HEK293 (cell line): ENCODE measurements around the gene TLR9.

Source experiments
- CTCF ChIA-PET: fragments of 350-600 bp; formaldehyde crosslinking; extraction: SDS; loops from one replicate; lab custom pipeline; 2021; ENCODE audit warnings: antibody characterized with exemption; lab: Yijun Ruan, JAX
- POLR2A ChIA-PET: fragments of 300-600 bp; formaldehyde crosslinking; extraction: SDS; loops from one replicate; lab custom pipeline; 2020; ENCODE audit warnings: antibody characterized with exemption, inconsistent platforms; lab: Yijun Ruan, JAX
- H3K27ac ChIP-seq: fragments of 200-500 bp; sonication (Bioruptor generic); 2 replicates; pipeline ENCODE4 v1.5.1; 2014; ENCODE audit warnings: low read depth, low read length, control low read depth, inconsistent platforms; ENCODE audit errors: extremely low read depth
- H3K36me3 ChIP-seq, 2 experiments: fragments of 200-500 bp in 1 of 2; sonication (Bioruptor generic) in 1 of 2; 1 replicate in 1 of 2; 2 replicates in 1 of 2; pipeline ENCODE4 v1.5.1; 2014 to 2017; ENCODE audit warnings: inconsistent platforms in 2 of 2, low read length in 2 of 2; ENCODE audit not compliant: control insufficient read depth in 2 of 2, insufficient read depth in 1 of 2
- H3K4me1 ChIP-seq: fragments of 200-500 bp; sonication (Bioruptor generic); 2 replicates; pipeline ENCODE4 v1.5.1; 2014; ENCODE audit warnings: mild to moderate bottlenecking, low read length, inconsistent platforms; ENCODE audit not compliant: control insufficient read depth, insufficient read depth
- H3K4me3 ChIP-seq: 2 replicates; pipeline ENCODE4 v1.5.1; 2011; ENCODE audit warnings: low read depth, mild to moderate bottlenecking, control low read depth, low read length, moderate library complexity
- H3K9me3 ChIP-seq: fragments of 200-500 bp; sonication (Bioruptor generic); 2 replicates; pipeline ENCODE4 v1.5.1; 2014; ENCODE audit warnings: low read depth, low read length, inconsistent platforms; ENCODE audit not compliant: control insufficient read depth, insufficient read depth
- CTCF ChIP-seq: fragments of 450-650 bp; formaldehyde crosslinking; IDR thresholded peaks from 2 replicates; pipeline ENCODE4 v1.5.1; 2016; ENCODE audit warnings: missing biosample characterization, missing genetic modification characterization
- GLIS2 ChIP-seq: fragments of 450-650 bp; formaldehyde crosslinking; IDR thresholded peaks from 2 replicates; pipeline ENCODE4 v1.5.1; 2016; ENCODE audit warnings: missing biosample characterization, missing genetic modification characterization
- SP3 ChIP-seq: fragments of 450-650 bp; formaldehyde crosslinking; IDR thresholded peaks from 2 replicates; pipeline ENCODE4 v1.5.1; 2016; ENCODE audit warnings: missing biosample characterization, missing genetic modification characterization
- ZBTB48 ChIP-seq: fragments of 450-650 bp; formaldehyde crosslinking; IDR thresholded peaks from 2 replicates; pipeline ENCODE4 v1.5.1; 2016; ENCODE audit warnings: missing biosample characterization, missing genetic modification characterization
- ZNF112 ChIP-seq: fragments of 450-650 bp; formaldehyde crosslinking; IDR thresholded peaks from 2 replicates; pipeline ENCODE4 v1.5.0; 2017; ENCODE audit warnings: missing biosample characterization, missing genetic modification characterization
- ZNF148 ChIP-seq: fragments of 450-650 bp; formaldehyde crosslinking; IDR thresholded peaks from 2 replicates; pipeline ENCODE4 v1.5.0; 2017; ENCODE audit warnings: missing biosample characterization, missing genetic modification characterization, borderline replicate concordance
- ZNF157 ChIP-seq: fragments of 450-650 bp; formaldehyde crosslinking; IDR thresholded peaks from 2 replicates; pipeline ENCODE4 v1.5.1; 2016; ENCODE audit warnings: missing biosample characterization, missing genetic modification characterization
- ZNF274 ChIP-seq, 2 experiments: fragments of 200-500 bp in 1 of 2; fragments of 450-650 bp in 1 of 2; sonication (Bioruptor generic) in 1 of 2; formaldehyde crosslinking in 1 of 2; IDR thresholded peaks; 2 replicates each; pipeline versions ENCODE4 v1.5.1 to v1.6.1; 2014 to 2016; ENCODE audit warnings: borderline replicate concordance in 1 of 2, inconsistent platforms in 1 of 2, low read length in 1 of 2, missing biosample characterization in 1 of 2, missing genetic modification characterization in 1 of 2
- ZNF488 ChIP-seq: fragments of 450-650 bp; formaldehyde crosslinking; IDR thresholded peaks from 2 replicates; pipeline ENCODE4 v1.5.1; 2016; ENCODE audit warnings: missing biosample characterization, missing genetic modification characterization
- ZNF514 ChIP-seq: fragments of 450-650 bp; formaldehyde crosslinking; IDR thresholded peaks from 2 replicates; pipeline ENCODE4 v1.5.1; 2016; ENCODE audit warnings: missing biosample characterization, missing genetic modification characterization
- ZNF544 ChIP-seq: fragments of 450-650 bp; formaldehyde crosslinking; IDR thresholded peaks from 2 replicates; pipeline ENCODE4 v1.5.0; 2017; ENCODE audit warnings: missing biosample characterization, missing genetic modification characterization
- ZNF600 ChIP-seq: fragments of 450-650 bp; formaldehyde crosslinking; IDR thresholded peaks from 2 replicates; pipeline ENCODE4 v1.5.1; 2016; ENCODE audit warnings: missing biosample characterization, missing genetic modification characterization
- ZNF639 ChIP-seq: fragments of 450-650 bp; formaldehyde crosslinking; IDR thresholded peaks from 2 replicates; pipeline ENCODE4 v1.5.1; 2016; ENCODE audit warnings: missing biosample characterization, missing genetic modification characterization
- ZNF645 ChIP-seq: fragments of 450-650 bp; formaldehyde crosslinking; IDR thresholded peaks from 2 replicates; pipeline ENCODE4; 2016; ENCODE audit warnings: missing biosample characterization, missing genetic modification characterization
- ZNF654 ChIP-seq: fragments of 450-650 bp; formaldehyde crosslinking; IDR thresholded peaks from 2 replicates; pipeline ENCODE4 v1.5.1; 2016; ENCODE audit warnings: low read depth, missing biosample characterization, missing genetic modification characterization
- ZNF704 ChIP-seq: fragments of 450-650 bp; formaldehyde crosslinking; IDR thresholded peaks from 2 replicates; pipeline ENCODE4 v1.5.1; 2016; ENCODE audit warnings: missing biosample characterization, missing genetic modification characterization
- ZNF777 ChIP-seq: fragments of 450-650 bp; formaldehyde crosslinking; IDR thresholded peaks from 2 replicates; pipeline ENCODE4 v1.5.1; 2017; ENCODE audit warnings: missing biosample characterization, missing genetic modification characterization, borderline replicate concordance

Gene TLR9

GRCh38 chr3:52233108-52233591 lies 7.7 kb upstream of the TLR9 start (continued):
- TF ChIP-seq ZNF645 (no peak), ZNF274 (IDR thresholded peaks at IDR 0.05; ENCODE audit: low read length) (no peak), ZNF274 (tag by site-specific recombination; IDR thresholded peaks at IDR 0.05; ENCODE audit: borderline replicate concordance) (no peak), SP3 (tag by site-specific recombination) (no peak), ZNF704 (tag by site-specific recombination) (no peak), ZNF514 (no peak), ZNF148 (no peak), ZNF157 (tag by site-specific recombination) (no peak)

- Histone ChIP-seq H3K27ac (no peak overlapping the region), H3K4me1 (no peaks in the 10 kb centered on the region), H3K36me3 (peaks cover 0 to 44% of the 10 kb centered on the region in 2 experiments; a peak in 1 of 3 replicates), H3K4me3 (no peak overlapping the region), H3K9me3 (no peaks in the 10 kb centered on the region)
- CTCF ChIA-PET, result interaction anchor here (0.7 to 3.4 kb wide), 11 partner anchors 9 to 1568 kb away, joined by 3 to 44 read pairs (median 4); partner anchors contain the start of gene GLYCTK
- POLR2A ChIA-PET, result interaction anchor here (1.0 kb wide), 1 partner anchor 11 kb away, joined by 3 read pairs; no protein-coding TSS in a partner anchor
- peak; percentile 32; the same call in 1 of the 2 replicates for TF ChIP-seq GLIS2 (tag by site-specific recombination)
- 0 out of 2 replicates have a peak, but pooled peaks have one; percentile 24 for TF ChIP-seq CTCF (tag by site-specific recombination)
- TF ChIP-seq ZNF639 (tag by site-specific recombination), result no peak
- TF ChIP-seq ZNF654 (tag by site-specific recombination), result peak; percentile 66
- no peak for TF ChIP-seq ZNF544
- TF ChIP-seq ZNF777 (tag by site-specific recombination), result no peak
- TF ChIP-seq ZBTB48, result no peak
- TF ChIP-seq ZNF600, result peak; percentile 38; the same call in 1 of the 2 replicates
- TF ChIP-seq ZNF112 (tag by site-specific recombination), result no peak
- TF ChIP-seq ZNF488, result no peak
Measured at GRCh38 chr3:52232279-52233107, 7.0 kb upstream of the TLR9 start.
